K562 (cell line): ENCODE data around the gene MYOG. TPM values are rescaled to one million over a fixed set of nuclear protein-coding genes. Genes with fewer than 3 reads are reported as not detected.

Experiments used
- ATAC-seq: fragments of 200-7000 bp; cut with Tn5 transposase; 3 replicates; pipeline ENCODE4 v1.9.1; 2020; ENCODE audit warnings: moderate library complexity
- BruUV-seq: library from RNA; stranded (reverse); fragments of 400-500 nt; replicated peaks from 2 replicates; lab custom pipeline; 2021; lab: Mats Ljungman, UMichigan
- CTCF ChIA-PET: fragments of 300-600 bp; formaldehyde crosslinking; extraction: SDS; loops from one replicate; lab custom pipeline; 2021; ENCODE audit warnings: low intra/inter-chr PET ratio; lab: Yijun Ruan, JAX
- POLR2A ChIA-PET: fragments of 300-600, 350-650 bp; sonication (Branson Sonifier 250); formaldehyde crosslinking; extraction: SDS; loops from one replicate; lab custom pipeline; 2021; ENCODE audit warnings: antibody characterized with exemption, inconsistent platforms; lab: Yijun Ruan, JAX
- DNase-seq, 4 experiments: peaks; one replicate each; pipeline versions ENCODE4 v3.0.0 to v3.0.0-alpha.2; 2011 to 2018; ENCODE audit warnings: low spot score in 3 of 4, mixed read lengths in 3 of 4; ENCODE audit errors: extremely low read depth in 1 of 4
- FAIRE-seq: peaks from 2 replicates; lab custom pipeline; 2011; peaks lifted over from hg19 to GRCh38; lab: Jason Lieb, UNC
- H2AFZ ChIP-seq: 2 replicates; pipeline ENCODE4 v1.6.0; 2011; ENCODE audit warnings: low read depth, low read length, control low read depth, inconsistent platforms
- H3K27ac ChIP-seq: fragments of 200-600 bp; 3 replicates; pipeline ENCODE4 v1.8.0; 2011; ENCODE audit warnings: low read depth, mild to moderate bottlenecking, control low read depth, inconsistent platforms, low read length, moderate library complexity, mixed read lengths; ENCODE audit errors: extremely low read depth
- H3K27me3 ChIP-seq, 2 experiments: fragments of 300-600 bp in 1 of 2; 2 replicates in 1 of 2; 3 replicates in 1 of 2; pipeline versions ENCODE4 v1.6.0 to v1.8.0; 2011; ENCODE audit warnings: inconsistent platforms in 2 of 2, low read length in 2 of 2, mild to moderate bottlenecking in 1 of 2, mixed read lengths in 1 of 2, moderate library complexity in 1 of 2; ENCODE audit not compliant: control insufficient read depth in 2 of 2, insufficient read depth in 2 of 2
- H3K36me3 ChIP-seq: fragments of 300-600 bp; 3 replicates; pipeline ENCODE4 v1.8.0; 2011; ENCODE audit warnings: mild to moderate bottlenecking, low read length, inconsistent platforms; ENCODE audit not compliant: control insufficient read depth, insufficient read depth
- H3K4me1 ChIP-seq, 2 experiments: fragments of 200-600 bp in 1 of 2; replicated peaks in 1 of 2; 2 replicates in 1 of 2; 3 replicates in 1 of 2; pipeline versions ENCODE4 v1.5.1 to v1.8.0; 2011; ENCODE audit warnings: inconsistent platforms in 2 of 2, low read length in 2 of 2, mild to moderate bottlenecking in 1 of 2, mixed read lengths in 1 of 2, moderate library complexity in 1 of 2; ENCODE audit not compliant: control insufficient read depth in 2 of 2, insufficient read depth in 2 of 2
- H3K4me2 ChIP-seq: 2 replicates; pipeline ENCODE4 v1.6.1; 2011; ENCODE audit warnings: low read length, control low read depth, inconsistent platforms, mixed read lengths; ENCODE audit not compliant: insufficient read depth
- H3K4me3 ChIP-seq: fragments of 200-600 bp; sonication (generic), shearing (Covaris generic); 2 replicates; pipeline ENCODE4 v1.5.1; 2016; ENCODE audit warnings: control low read depth, inconsistent platforms
- H3K79me2 ChIP-seq: fragments of 200-600 bp; 3 replicates; pipeline ENCODE4 v1.8.0; 2011; ENCODE audit warnings: low read length, inconsistent platforms; ENCODE audit not compliant: control insufficient read depth, insufficient read depth
- H3K9ac ChIP-seq, 2 experiments: 2 replicates each; pipeline versions ENCODE4 v1.6.0 to v1.6.1; 2011; ENCODE audit warnings: low read depth in 2 of 2, low read length in 2 of 2, control low read depth in 1 of 2, inconsistent platforms in 1 of 2, mild to moderate bottlenecking in 1 of 2, mixed read lengths in 1 of 2; ENCODE audit not compliant: insufficient read depth in 1 of 2
- H3K9me1 ChIP-seq: one replicate; pipeline ENCODE4 v1.6.0; 2011; ENCODE audit warnings: inconsistent platforms, mild to moderate bottlenecking, low read length, moderate library complexity; ENCODE audit not compliant: control insufficient read depth, insufficient read depth
- H3K9me3 ChIP-seq: replicated peaks from 2 replicates; pipeline ENCODE4 v1.5.1; 2011; ENCODE audit warnings: low read depth, low read length, inconsistent platforms; ENCODE audit not compliant: control insufficient read depth, insufficient read depth
- H4K20me1 ChIP-seq: replicated peaks from 2 replicates; pipeline ENCODE4 v1.6.1; 2011; ENCODE audit warnings: low read length, inconsistent platforms, mixed read lengths; ENCODE audit not compliant: control insufficient read depth, insufficient read depth
- ARID3B ChIP-seq: fragments of 250-450 bp; sonication (Bioruptor Pico); IDR thresholded peaks from 2 replicates; pipeline ENCODE4 v1.4.0; 2020; ENCODE audit warnings: borderline replicate concordance
- BRCA1 ChIP-seq, 2 experiments: fragments of 450-650 bp in 1 of 2; sonication (generic) in 1 of 2; formaldehyde crosslinking in 1 of 2; IDR thresholded peaks; 2 replicates each; pipeline versions ENCODE4 v1.5.0 to v1.6.1; 2017 to 2020; ENCODE audit warnings: mild to moderate bottlenecking in 1 of 2, missing genetic modification reagents in 1 of 2
- DNMT1 ChIP-seq: fragments of 450-650 bp; IDR thresholded peaks from 2 replicates; pipeline ENCODE4 v1.6.1; 2016; ENCODE audit warnings: antibody characterized with exemption, mild to moderate bottlenecking
- GABPB1 ChIP-seq: sonication (generic); formaldehyde crosslinking; IDR thresholded peaks from 2 replicates; pipeline ENCODE4 v1.8.0; 2022; ENCODE audit warnings: mild to moderate bottlenecking, missing genetic modification reagents
- HIVEP1 ChIP-seq: fragments of 250-450 bp; sonication (Bioruptor Pico); IDR thresholded peaks from 2 replicates; pipeline ENCODE4 v1.4.0; 2020; ENCODE audit warnings: mild to moderate bottlenecking
- MCM2 ChIP-seq: fragments of 450-650 bp; IDR thresholded peaks from 2 replicates; pipeline ENCODE4 v1.6.1; 2017; ENCODE audit warnings: low read depth, mild to moderate bottlenecking
- NR2C1 ChIP-seq, 2 experiments: fragments of 450-650 bp; IDR thresholded peaks; 2 replicates each; pipeline ENCODE4 v1.6.1; 2017; ENCODE audit warnings: mild to moderate bottlenecking in 2 of 2, antibody characterized with exemption in 1 of 2, inconsistent platforms in 1 of 2, missing compliant biosample characterization in 1 of 2, missing genetic modification characterization in 1 of 2
- RFX5 ChIP-seq: IDR thresholded peaks from 2 replicates; pipeline ENCODE4 v1.6.1; 2011; ENCODE audit warnings: low read depth, mild to moderate bottlenecking, improper control_type of control experiment, low read length
- TAL1 ChIP-seq: fragments of 450-650 bp; IDR thresholded peaks from 2 replicates; pipeline ENCODE4 v1.6.1; 2016; ENCODE audit warnings: mild to moderate bottlenecking
- ZKSCAN1 ChIP-seq: fragments of 150-350 bp; IDR thresholded peaks from 2 replicates; pipeline ENCODE4 v1.6.1; 2016; ENCODE audit warnings: low read depth, low read length
- ZNF318 ChIP-seq, 2 experiments: fragments of 450-650 bp; IDR thresholded peaks; 2 replicates each; pipeline ENCODE4 v1.6.1; 2016; ENCODE audit warnings: mild to moderate bottlenecking in 2 of 2, borderline replicate concordance in 1 of 2, low read depth in 1 of 2, moderate library complexity in 1 of 2
- ZNF436 ChIP-seq: fragments of 250-450, 450-650 bp; sonication (Bioruptor Pico); formaldehyde crosslinking; IDR thresholded peaks from 2 replicates; pipeline ENCODE4 v1.7.0; 2020; ENCODE audit warnings: mild to moderate bottlenecking
- ZNF668 ChIP-seq: fragments of 250-450 bp; sonication (Bioruptor Pico); IDR thresholded peaks from 2 replicates; pipeline ENCODE4 v1.8.0; 2022; ENCODE audit warnings: mild to moderate bottlenecking, inconsistent platforms
- WGBS: fragments of 100-300 bp; shearing (Covaris generic); methylation state at CpG from one replicate; pipeline ENCODE4 v1.1.6; 2016; ENCODE audit warnings: low coverage, mixed read lengths; ENCODE audit not compliant: insufficient coverage; ENCODE audit errors: missing lambda C conversion rate; 5-methylcytosine and 5-hydroxymethylcytosine counted together
- in situ Hi-C: fragments of 300-500 bp; cut with MboI; formaldehyde crosslinking; loops from 4 replicates; pipeline ENCODE4 v1.15.0; 2018; ENCODE audit warnings: inconsistent platforms, mixed read lengths
- intact Hi-C: fragments of 100-400 bp; cut with micrococcal nuclease; formaldehyde crosslinking; loops from 2 replicates; pipeline ENCODE4 v1.14.2; 2022
- polyA plus RNA-seq, 8 experiments: library from polyadenylated mRNA; depleted of rRNA in 4 of 8; stranded (reverse) in 5 of 8; unstranded in 3 of 8; fragments of >200 nt; fragmentation: Nextera tagmentation in 2 of 8; fragmentation: Illumina TruSeq in 1 of 8; extraction: Ambion mirVana in 2 of 8; extraction: Trizol in 1 of 8; gene quantifications; 2 replicates each; pipeline versions ENCODE4 v1.2.1 to v1.2.3, GENCODE V29; 2011 to 2014; ENCODE audit warnings: inconsistent platforms in 1 of 8, missing spikeins in 1 of 8
- total RNA-seq, 7 experiments: library from RNA; depleted of rRNA in 6 of 7; stranded (reverse); fragments of >200 nt in 6 of 7; fragmentation: Illumina TruSeq in 2 of 7; extraction: Trizol in 2 of 7; gene quantifications; 2 replicates each; pipeline versions ENCODE4 v1.2.1 to v1.2.3, GENCODE V29; 2011 to 2021; ENCODE audit warnings: low replicate concordance in 1 of 7

MYOG gene
- total and polyA plus RNA-seq, 9 of the 15 experiments (the other 6 are each of a cell fraction or from before 2014, with no cell fraction given) = not detected

GRCh38 chr1:203114202-203114601, 28.4 kb upstream of the MYOG start:
- in situ Hi-C loops (no loop called here), intact Hi-C loops (no loop called here)
- Histone ChIP-seq H3K27me3 (peaks cover 15 to 36% of the 10 kb centered on the region in 2 experiments; a peak in 4 of 5 replicates), H3K9me1 (peaks cover 3% of the 10 kb centered on the region), H3K27ac (no peak overlapping the region), H3K9me3 (no peaks in the 10 kb centered on the region), H3K9ac (no peak overlapping the region), H4K20me1 (no peaks in the 10 kb centered on the region; the same call in 1 of the 2 replicates), H3K4me2 (no peak overlapping the region), H3K4me1 (peaks cover 0 to 5% of the 10 kb centered on the region in 2 experiments; a peak in 1 of 5 replicates), H3K36me3 (no peaks in the 10 kb centered on the region), H2AFZ (no peak overlapping the region), H3K79me2 (no peaks in the 10 kb centered on the region), H3K4me3 (no peak overlapping the region)
- BruUV-seq = no TSS peak
- CTCF ChIA-PET = no interaction called here
- FAIRE-seq = no peak
- ATAC-seq = no peak
- DNase-seq = no peak
- POLR2A ChIA-PET = no interaction called here
- WGBS = 0% methylated on average over 7 of the region's 7 CpGs
- TF ChIP-seq GABPB1 (CRISPR knock-in tag) (no peak), ZNF318 (IDR thresholded peaks at IDR 0.05; ENCODE audit: borderline replicate concordance in 1 of 2, low read depth in 1 of 2) (no peak), HIVEP1 (CRISPR knock-in tag) (no peak), DNMT1 (no peak), BRCA1 (IDR thresholded peaks at IDR 0.05) (no peak), BRCA1 (CRISPR knock-in tag; IDR thresholded peaks at IDR 0.05) (no peak), NR2C1 (IDR thresholded peaks at IDR 0.05) (no peak), NR2C1 (tag; IDR thresholded peaks at IDR 0.05) (no peak), MCM2 (no peak), RFX5 (no peak), ZNF436 (CRISPR knock-in tag) (no peak), ZKSCAN1 (no peak), TAL1 (no peak), ARID3B (CRISPR knock-in tag) (no peak), ZNF668 (CRISPR knock-in tag) (no peak)
